CD4-positive, alpha-beta T cell (primary cell): ENCODE results near the gene ATM. TPM values are rescaled to one million over a fixed set of nuclear protein-coding genes. Genes with fewer than 3 reads are reported as not detected.
A peak's percentile ranks its signal among the peaks of the same experiment; 100 is the strongest.

ENCODE experiments used
- ATAC-seq: fragments of 200-7000 bp; cut with Tn5 transposase; one replicate; pipeline ENCODE4 v1.10.0; 2022; ENCODE audit warnings: mild to moderate bottlenecking; ENCODE audit not compliant: poor library complexity
- CTCF ChIA-PET: fragments of 350-600 bp; sonication (Branson Sonifier 250); formaldehyde crosslinking; loops from one replicate; lab custom pipeline; 2021; ENCODE audit warnings: antibody characterized with exemption, inconsistent platforms; lab: Charles Lee
- POLR2A ChIA-PET: fragments of 350-600 bp; sonication (Branson Sonifier 250); formaldehyde crosslinking; loops from one replicate; lab custom pipeline; 2021; ENCODE audit warnings: antibody characterized with exemption, inconsistent platforms; lab: Charles Lee
- DNase-seq, 14 experiments: peaks; one replicate each; pipeline ENCODE4 v3.0.0-alpha.2; 2013 to 2020; ENCODE audit warnings: mixed read lengths in 2 of 14
- H3K27ac ChIP-seq, 2 donors: one replicate each; pipeline versions ENCODE4 v1.5.1 to v1.7.0; 2013; ENCODE audit warnings: low read length in 2 of 2, low read depth in 1 of 2, mild to moderate bottlenecking in 1 of 2
- H3K27me3 ChIP-seq, 2 experiments: 1 replicate in 1 of 2; 2 replicates in 1 of 2; pipeline versions ENCODE4 v1.6.1 to v1.7.0; 2013; ENCODE audit warnings: low read length in 2 of 2, control low read depth in 1 of 2, mild to moderate bottlenecking in 1 of 2, moderate library complexity in 1 of 2; ENCODE audit not compliant: insufficient read depth in 2 of 2, control insufficient read depth in 1 of 2
- H3K36me3 ChIP-seq: one replicate; pipeline ENCODE4 v1.6.1; 2013; ENCODE audit warnings: low read length, control low read depth; ENCODE audit not compliant: insufficient read depth
- H3K4me1 ChIP-seq: one replicate; pipeline ENCODE4 v1.6.1; 2013; ENCODE audit warnings: low read length, control low read depth; ENCODE audit not compliant: insufficient read depth
- H3K4me3 ChIP-seq: one replicate; pipeline ENCODE4 v1.5.1; 2013; ENCODE audit warnings: mild to moderate bottlenecking, low read length, moderate library complexity
- H3K9me3 ChIP-seq, 2 experiments: 1 replicate in 1 of 2; 2 replicates in 1 of 2; pipeline versions ENCODE4 v1.6.1 to v1.7.0; 2013; ENCODE audit warnings: low read length in 2 of 2, mild to moderate bottlenecking in 2 of 2, control low read depth in 1 of 2, moderate library complexity in 1 of 2; ENCODE audit not compliant: control insufficient read depth in 1 of 2, insufficient read depth in 1 of 2
- H3K27ac Mint-ChIP-seq: one replicate; pipeline ENCODE4 v1.8.0; 2020; ENCODE audit warnings: mixed read lengths
- H3K27me3 Mint-ChIP-seq: one replicate; pipeline ENCODE4 v1.8.0; 2021; ENCODE audit warnings: mixed read lengths
- H3K36me3 Mint-ChIP-seq: one replicate; pipeline ENCODE4 v1.8.0; 2021; ENCODE audit warnings: low read depth, mixed read lengths
- H3K4me1 Mint-ChIP-seq: one replicate; pipeline ENCODE4 v1.8.0; 2021; ENCODE audit warnings: low read depth, mixed read lengths
- H3K4me3 Mint-ChIP-seq: one replicate; pipeline ENCODE4 v1.8.0; 2020; ENCODE audit warnings: mild to moderate bottlenecking, mixed read lengths
- H3K9me3 Mint-ChIP-seq: one replicate; pipeline ENCODE4 v1.8.0; 2020; ENCODE audit warnings: mixed read lengths
- intact Hi-C, 2 experiments: fragments of 100-400 bp; cut with DNase I in 1 of 2; cut with micrococcal nuclease in 1 of 2; formaldehyde crosslinking; loops; one replicate each; pipeline versions ENCODE4 v1.15.1 to v1.9.0; 2023 to 2025; cut with DNase I, micrococcal nuclease
- total RNA-seq, 174 experiments: library from RNA in 2 of 174; stranded (reverse) in 2 of 174; gene quantifications; one replicate each; pipeline ENCODE4 v1.2.3 and lab custom pipeline; 2021 to 2026
- TF ChIP-seq, protein P1 (sequence below): fragments of 200-600 bp; IDR thresholded peaks from one replicate; pipeline ENCODE4 v1.8.0; 2022; ENCODE audit warnings: antibody characterized with exemption, mild to moderate bottlenecking

Gene ATM
- total RNA-seq, 2 experiments from 2014 or later: 307 to 329 TPM

DNA sequence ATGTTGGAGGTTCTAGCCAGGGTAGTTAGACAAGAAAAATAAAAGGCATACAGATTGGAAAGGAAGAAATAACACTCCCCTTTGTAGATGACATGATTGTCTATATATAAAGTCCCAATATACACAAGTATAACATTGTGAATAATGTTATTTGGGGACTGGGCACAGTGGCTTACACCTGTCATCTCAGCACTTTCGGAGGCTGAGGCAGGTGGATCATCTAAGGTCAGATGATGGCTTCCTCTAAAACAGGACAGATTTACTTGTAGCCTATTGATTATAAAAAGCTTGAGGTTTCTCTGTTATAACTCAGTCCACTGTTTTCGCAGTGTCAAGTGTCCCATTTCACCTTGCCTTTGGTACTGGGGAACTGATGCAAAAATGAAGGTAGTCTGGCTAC is 19.6 kb downstream of the ATM start:
- Mint-ChIP-seq H3K36me3 (peaks cover 77% of the 10 kb centered on the region), H3K27me3 (no peaks in the 10 kb centered on the region), H3K9me3 (no peaks in the 10 kb centered on the region), H3K4me1 (peaks cover 88% of the 10 kb centered on the region), H3K4me3 (peak overlapping the region; percentile 62), H3K27ac (no peak overlapping the region)
- ChIA-PET CTCF (interaction anchor here (1.1 to 2.6 kb wide), 2 partner anchors 16 to 20 kb away, joined by 4 to 22 read pairs; partner anchors contain the start of genes ATM and NPAT), POLR2A (interaction anchor here (1.1 to 8.7 kb wide), 2 partner anchors 9 to 17 kb away, joined by 3 to 773 read pairs; partner anchors contain the start of genes ATM and NPAT)
- no peaks in the 10 kb centered on the region for H3K27me3 ChIP-seq
- intact Hi-C loops: no loop called here
- no peak for ATAC-seq
- H3K27ac ChIP-seq: peak overlapping the region; percentile 50 to 69
- no peak for DNase-seq
- H3K9me3 ChIP-seq: no peaks in the 10 kb centered on the region
- TF ChIP-seq, protein P1, sequence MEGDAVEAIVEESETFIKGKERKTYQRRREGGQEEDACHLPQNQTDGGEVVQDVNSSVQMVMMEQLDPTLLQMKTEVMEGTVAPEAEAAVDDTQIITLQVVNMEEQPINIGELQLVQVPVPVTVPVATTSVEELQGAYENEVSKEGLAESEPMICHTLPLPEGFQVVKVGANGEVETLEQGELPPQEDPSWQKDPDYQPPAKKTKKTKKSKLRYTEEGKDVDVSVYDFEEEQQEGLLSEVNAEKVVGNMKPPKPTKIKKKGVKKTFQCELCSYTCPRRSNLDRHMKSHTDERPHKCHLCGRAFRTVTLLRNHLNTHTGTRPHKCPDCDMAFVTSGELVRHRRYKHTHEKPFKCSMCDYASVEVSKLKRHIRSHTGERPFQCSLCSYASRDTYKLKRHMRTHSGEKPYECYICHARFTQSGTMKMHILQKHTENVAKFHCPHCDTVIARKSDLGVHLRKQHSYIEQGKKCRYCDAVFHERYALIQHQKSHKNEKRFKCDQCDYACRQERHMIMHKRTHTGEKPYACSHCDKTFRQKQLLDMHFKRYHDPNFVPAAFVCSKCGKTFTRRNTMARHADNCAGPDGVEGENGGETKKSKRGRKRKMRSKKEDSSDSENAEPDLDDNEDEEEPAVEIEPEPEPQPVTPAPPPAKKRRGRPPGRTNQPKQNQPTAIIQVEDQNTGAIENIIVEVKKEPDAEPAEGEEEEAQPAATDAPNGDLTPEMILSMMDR: no peak
- H3K4me3 ChIP-seq: no peak overlapping the region
- H3K4me1 ChIP-seq: peaks cover 57% of the 10 kb centered on the region
- H3K36me3 ChIP-seq: peaks cover 39% of the 10 kb centered on the region

DNA sequence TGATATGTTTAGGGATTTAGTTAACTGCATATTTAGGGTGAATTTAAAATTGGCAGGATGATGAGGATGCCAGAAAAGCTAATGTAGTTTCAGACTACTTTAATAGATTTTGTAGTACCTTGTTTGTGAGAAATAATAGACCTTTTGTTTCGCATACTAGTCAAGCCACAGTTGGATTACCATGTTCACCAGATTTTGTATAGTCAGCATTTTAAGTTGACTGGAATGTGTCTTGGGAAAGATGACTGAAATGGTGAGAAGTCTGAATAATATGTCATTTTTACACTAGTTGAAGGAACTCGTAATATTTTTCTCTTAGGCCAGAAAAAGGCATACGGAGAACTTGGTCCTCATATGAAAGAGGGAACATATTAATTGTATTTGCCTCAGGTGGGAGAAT is 23.4 kb downstream of the ATM start:
- peaks cover 64% of the 10 kb centered on the region for H3K36me3 ChIP-seq
- Mint-ChIP-seq H3K27ac (no peak overlapping the region), H3K4me1 (peaks cover 86% of the 10 kb centered on the region), H3K9me3 (no peaks in the 10 kb centered on the region), H3K4me3 (peak overlapping the region; percentile 38), H3K27me3 (no peaks in the 10 kb centered on the region), H3K36me3 (peaks cover 89% of the 10 kb centered on the region)
- no peaks in the 10 kb centered on the region for H3K9me3 ChIP-seq
- intact Hi-C loops: no loop called here
- no peak overlapping the region for H3K4me3 ChIP-seq
- ATAC-seq (no peak), DNase-seq (no peak)
- CTCF ChIA-PET: interaction anchor here (1.5 kb wide), 1 partner anchor 22 kb away, joined by 3 read pairs; no protein-coding TSS in a partner anchor
- peaks cover 37% of the 10 kb centered on the region for H3K4me1 ChIP-seq
- TF ChIP-seq, protein P1: no peak
- POLR2A ChIA-PET: interaction anchor here (1.2 to 4.2 kb wide), 5 partner anchors 9 to 27 kb away, joined by 4 to 40 read pairs (median 13); partner anchors contain the start of genes ATM and NPAT
- peak overlapping the region; percentile 9 to 35 for H3K27ac ChIP-seq
- H3K27me3 ChIP-seq: no peaks in the 10 kb centered on the region

DNA sequence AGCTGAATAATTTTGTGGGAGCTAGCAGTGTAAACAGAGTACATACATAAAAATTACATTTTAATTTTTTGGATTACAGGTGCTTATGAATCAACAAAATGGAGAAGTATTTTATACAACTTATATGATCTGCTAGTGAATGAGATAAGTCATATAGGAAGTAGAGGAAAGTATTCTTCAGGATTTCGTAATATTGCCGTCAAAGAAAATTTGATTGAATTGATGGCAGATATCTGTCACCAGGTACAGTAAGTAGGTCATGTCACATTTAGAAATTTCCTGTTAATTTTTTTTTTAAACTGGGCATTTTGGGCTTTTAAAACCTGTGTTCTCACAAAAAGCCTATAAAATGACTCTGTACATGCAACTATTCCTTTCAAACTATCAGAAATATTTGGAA is 24.0 kb downstream of the ATM start:
- intact Hi-C loops: no loop called here
- CTCF ChIA-PET: interaction anchor here (0.8 to 1.5 kb wide), 2 partner anchors 21 to 24 kb away, joined by 3 to 4 read pairs; partner anchors contain the start of genes ATM and NPAT

More for the DNA sequence above, 24.0 kb downstream of the ATM start:
- Mint-ChIP-seq H3K4me3 (peak overlapping the region; percentile 38), H3K27ac (no peak overlapping the region), H3K27me3 (no peaks in the 10 kb centered on the region), H3K9me3 (no peaks in the 10 kb centered on the region), H3K4me1 (peaks cover 86% of the 10 kb centered on the region), H3K36me3 (peaks cover 89% of the 10 kb centered on the region)
- ATAC-seq (no peak), DNase-seq (no peak)
- Histone ChIP-seq H3K4me1 (peaks cover 33% of the 10 kb centered on the region), H3K27ac (peak overlapping the region; percentile 9 to 35), H3K9me3 (no peaks in the 10 kb centered on the region), H3K27me3 (no peaks in the 10 kb centered on the region), H3K4me3 (no peak overlapping the region), H3K36me3 (peaks cover 70% of the 10 kb centered on the region)
- TF ChIP-seq, protein P1: no peak
- POLR2A ChIA-PET: interaction anchor here (2.2 to 4.2 kb wide), 4 partner anchors 10 to 24 kb away, joined by 8 to 40 read pairs (median 19); partner anchors contain the start of genes ATM and NPAT
